Activated CD8-positive, alpha-beta memory T cell treated with anti-CD3 and anti-CD28 coated beads for 24 hours (primary cell): ENCODE results near the gene CYP2A7.
A peak's percentile ranks its signal among the peaks of the same experiment; 100 is the strongest.
"Not testable (repeated sequence)": the region's sequence is repeated elsewhere in the genome, so short reads cannot be mapped to it uniquely, and the experiment has no call there.

Experiments used
- DNase-seq: peaks from one replicate; pipeline ENCODE4 v3.0.0-alpha.2; 2020

Gene CYP2A7

GRCh38 chr19:40896843-40897789 lies 15.1 kb upstream of the CYP2A7 start:
- not testable (repeated sequence) for DNase-seq

DNA sequence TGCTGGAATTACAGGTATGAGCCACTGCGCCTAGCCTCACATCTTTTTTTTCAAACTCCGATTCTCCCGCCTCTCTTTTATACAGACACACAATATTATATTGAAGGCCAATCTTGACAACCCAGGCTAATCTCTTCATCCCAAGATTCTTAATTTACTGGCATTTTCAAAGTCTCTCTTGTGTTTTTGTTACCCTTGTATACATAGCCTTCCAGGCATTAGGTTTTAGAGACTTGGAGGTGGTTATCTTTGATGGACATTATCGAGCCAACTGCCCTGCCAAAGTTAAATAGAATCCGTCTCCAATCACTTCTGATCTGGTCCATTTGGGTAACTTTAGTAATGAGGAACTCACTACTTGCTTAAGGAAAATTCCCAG lies 14.4 kb upstream of the CYP2A7 start:
- DNase-seq, result no peak

GRCh38 chr19:40893112-40893511 lies 11.1 kb upstream of the CYP2A7 start:
- DNase-seq, result no peak

DNA sequence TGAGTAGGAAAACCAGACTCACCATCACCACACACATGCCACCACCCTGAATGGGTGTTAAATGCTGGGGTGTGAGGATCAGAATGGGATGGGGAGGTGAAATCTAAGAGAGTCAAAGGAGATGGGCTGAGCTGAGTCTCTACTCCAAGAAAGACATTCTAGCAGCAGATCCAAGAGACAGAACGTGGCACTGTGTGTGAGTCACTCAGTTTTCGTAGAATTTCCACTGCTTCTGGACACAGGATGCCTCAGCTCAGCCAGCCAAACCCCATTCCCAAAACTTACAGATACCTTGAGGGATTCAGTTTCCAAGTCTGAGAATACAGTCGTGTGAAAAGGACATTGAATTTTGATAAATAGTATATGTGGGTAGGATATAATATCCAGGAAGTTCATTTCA lies 7.3 kb upstream of the CYP2A7 start:
- no peak for DNase-seq

DNA sequence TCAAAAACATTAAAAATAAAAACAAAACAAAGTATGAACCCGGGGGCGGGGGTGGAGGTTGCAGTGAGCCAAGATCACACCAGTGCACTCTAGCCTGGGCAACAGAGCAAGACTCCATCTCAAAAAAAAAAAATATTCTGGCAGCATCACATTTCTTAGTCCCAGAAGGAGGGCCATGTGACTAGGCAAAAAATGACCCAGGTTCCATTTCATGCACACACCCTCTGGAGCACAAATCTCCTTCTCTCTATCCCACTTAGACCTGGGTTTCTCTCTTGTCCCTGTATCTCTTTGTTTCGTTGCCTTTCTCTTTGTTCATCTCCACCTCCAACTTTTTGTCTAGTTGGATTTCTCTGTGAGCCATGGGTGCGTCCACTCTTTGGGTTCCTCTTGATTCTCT lies 6.2 kb upstream of the CYP2A7 start:
- no peak for DNase-seq

DNA sequence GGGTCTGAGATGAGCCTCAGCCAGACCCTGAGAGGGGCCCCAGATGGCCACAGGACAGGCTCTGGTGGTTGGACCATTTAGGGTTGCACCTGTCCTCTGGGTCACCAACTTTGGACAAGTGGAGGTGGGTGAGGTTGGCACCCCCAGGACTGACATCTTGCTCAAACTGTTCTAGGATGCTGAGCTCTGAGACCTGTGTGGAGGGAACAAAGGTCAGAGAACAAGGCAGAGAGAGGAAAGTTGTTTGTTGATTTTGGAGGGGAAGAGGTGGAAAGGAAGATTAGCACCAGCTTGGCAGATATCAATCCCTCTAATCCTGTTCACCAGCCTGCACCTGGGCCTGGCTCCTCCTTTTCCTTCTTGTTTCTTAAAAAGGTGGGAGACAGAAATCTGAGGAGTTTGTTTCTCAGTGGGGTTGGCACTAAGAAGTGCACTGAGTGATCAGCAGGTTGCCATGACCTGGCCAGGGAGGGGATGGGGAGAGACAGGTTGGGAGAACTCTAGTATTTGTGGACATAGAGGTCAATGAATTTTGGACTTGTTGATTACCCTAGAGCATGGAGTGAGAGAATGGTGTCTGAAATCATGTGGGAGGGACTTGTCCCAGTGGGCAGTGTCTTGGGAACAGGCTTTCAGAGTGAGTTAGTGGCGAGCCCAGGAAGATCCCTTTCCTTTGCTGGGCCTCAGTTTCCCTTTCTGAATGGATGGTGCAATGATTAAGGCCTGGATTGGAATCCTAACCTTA lies 2.3 kb upstream of the CYP2A7 start:
- DNase-seq, result not testable (repeated sequence)

GRCh38 chr19:40879349-40879748 lies 2.7 kb downstream of the CYP2A7 start:
- DNase-seq, result not testable (repeated sequence)

GRCh38 chr19:40875526-40875951 lies 6.5 kb downstream of the CYP2A7 start:
- peak; percentile 94 for DNase-seq

GRCh38 chr19:40874874-40875273 lies 7.2 kb downstream of the CYP2A7 start:
- not testable (repeated sequence) for DNase-seq

- not testable (repeated sequence) for DNase-seq
Observed at GRCh38 chr19:40873873-40874272, 8.2 kb downstream of the CYP2A7 start.

DNA sequence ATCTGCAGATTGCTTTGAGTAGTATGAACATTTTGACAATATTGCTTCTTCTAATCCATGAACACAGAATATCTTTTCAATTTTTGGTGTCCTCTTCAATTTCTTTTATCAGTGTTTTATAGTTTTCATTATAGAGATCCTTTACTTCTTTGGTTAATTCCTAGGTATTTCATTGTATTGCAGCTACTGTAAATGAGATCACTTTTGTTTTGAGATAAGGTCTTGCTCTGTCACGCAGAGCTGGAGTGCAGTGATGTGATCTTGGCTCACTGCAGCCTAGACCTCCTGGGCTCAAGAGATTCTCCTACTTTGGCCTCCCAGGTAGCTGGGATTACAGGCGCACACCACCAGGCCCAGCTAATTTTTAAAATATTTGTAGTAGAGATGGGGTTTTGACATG lies 9.8 kb downstream of the CYP2A7 start:
- no peak for DNase-seq

GRCh38 chr19:40867701-40868100 lies 14.3 kb downstream of the CYP2A7 start:
- DNase-seq, result no peak

DNA sequence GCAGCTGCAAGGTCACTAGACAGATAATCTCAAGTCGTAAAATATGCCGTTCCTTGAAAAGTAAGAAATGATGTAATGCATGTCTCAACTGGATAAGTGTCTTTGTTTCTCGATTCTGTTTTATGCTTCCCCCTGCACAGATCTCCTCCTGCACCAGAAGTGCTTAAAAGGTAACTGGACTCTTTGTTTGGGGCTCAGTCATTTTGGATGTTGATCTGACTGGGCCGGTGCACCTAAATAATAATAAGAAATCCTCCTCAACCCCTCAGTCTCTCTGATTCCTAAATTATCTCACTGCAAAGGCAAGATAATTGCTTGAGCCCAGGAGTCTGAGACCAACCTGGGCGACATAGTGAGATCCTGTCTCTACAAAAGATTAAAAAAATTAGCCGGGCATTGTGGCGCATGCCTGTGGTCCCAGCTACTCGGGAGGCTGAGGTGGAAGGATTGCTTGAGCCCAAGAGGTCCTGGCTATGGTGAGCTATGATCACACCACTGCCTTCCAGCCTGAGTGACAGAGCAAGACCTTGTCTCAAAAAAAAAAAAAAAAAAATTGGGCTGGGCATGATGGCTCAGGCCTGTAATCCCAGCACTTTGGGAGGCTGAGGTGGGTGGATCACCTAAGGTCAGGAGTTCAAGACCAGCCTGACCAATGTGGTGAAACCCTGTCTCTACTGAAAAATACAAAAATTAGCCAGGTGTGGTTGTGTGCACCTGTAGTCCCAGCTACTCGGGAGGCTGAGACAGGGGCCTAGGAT lies 17.1 kb downstream of the CYP2A7 start:
- DNase-seq, result not testable (repeated sequence)

DNA sequence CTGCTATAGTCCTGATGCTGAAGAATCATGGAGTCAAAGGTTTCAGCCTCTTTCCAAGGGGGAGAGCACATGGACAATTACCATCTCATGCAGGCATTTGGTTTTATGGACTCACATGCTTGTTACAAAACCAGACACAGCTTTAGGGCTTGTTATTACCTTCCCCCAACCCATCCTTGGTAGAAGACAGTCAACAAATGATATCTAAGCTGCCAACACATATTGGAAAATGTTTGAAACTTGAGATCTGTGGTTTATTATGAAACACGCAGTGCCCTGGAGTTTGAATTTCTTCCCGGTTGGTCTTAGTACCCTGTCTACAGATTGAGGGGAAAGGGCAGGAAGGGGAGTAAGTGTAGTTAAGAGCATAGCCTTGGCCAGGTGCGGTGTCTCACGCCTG lies 19.2 kb downstream of the CYP2A7 start:
- no peak for DNase-seq

DNA sequence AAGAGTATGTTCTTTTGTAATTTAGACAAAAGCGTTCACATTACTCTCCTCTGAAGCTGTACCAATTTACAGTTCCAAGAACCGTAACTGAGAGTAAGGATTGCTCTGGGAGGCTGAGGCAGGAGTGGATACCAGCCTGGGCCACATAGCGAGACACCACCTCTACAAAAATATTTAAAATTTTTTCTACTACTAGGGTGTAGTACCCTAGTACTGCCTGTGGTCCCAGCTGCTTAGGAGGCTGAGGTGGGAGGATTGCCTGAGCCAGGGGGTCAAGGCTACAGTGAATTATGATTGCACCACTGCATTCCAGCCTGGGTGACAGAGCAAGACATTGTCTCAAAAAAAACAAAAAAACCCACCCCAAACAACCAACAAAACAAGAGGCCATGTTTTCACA lies 19.7 kb downstream of the CYP2A7 start:
- DNase-seq, result no peak

DNA sequence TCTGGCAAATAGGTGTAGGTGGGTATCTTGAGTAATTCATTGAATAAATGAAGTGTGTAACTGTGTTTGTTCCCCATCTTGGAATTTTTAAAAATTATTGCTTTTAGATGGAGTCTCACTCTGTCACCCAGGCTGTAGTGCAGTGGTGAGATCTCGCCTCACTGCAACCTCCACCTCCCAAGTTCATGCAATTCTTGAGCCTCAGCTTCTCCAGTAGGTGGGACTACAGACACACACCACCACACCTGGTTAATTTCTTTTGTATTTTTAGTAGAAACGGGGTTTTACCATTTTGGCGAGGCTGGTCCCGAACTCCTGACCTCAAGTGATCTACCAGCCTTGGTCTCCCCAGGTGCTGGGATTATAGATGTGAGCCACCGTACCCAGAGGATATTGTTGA lies 23.9 kb downstream of the CYP2A7 start:
- DNase-seq, result no peak

DNA sequence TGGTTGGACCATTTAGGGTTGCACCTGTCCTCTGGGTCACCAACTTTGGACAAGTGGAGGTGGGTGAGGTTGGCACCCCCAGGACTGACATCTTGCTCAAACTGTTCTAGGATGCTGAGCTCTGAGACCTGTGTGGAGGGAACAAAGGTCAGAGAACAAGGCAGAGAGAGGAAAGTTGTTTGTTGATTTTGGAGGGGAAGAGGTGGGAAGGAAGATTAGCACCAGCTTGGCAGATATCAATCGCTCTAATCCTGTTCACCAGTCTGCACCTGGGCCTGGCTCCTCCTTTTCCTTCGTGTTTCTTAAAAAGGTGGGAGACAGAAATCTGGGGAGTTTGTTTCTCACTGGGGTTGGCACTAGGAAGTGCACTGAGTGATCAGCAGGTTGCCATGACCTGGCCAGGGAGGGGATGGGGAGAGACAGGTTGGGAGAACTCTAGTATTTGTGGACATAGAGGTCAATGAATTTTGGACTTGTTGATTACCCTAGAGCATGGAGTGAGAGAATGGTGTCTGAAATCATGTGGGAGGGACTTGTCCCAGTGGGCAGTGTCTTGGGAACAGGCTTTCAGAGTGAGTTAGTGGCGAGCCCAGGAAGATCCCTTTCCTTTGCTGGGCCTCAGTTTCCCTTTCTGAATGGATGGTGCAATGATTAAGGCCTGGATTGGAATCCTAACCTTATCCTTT lies 29.4 kb downstream of the CYP2A7 start:
- not testable (repeated sequence) for DNase-seq

DNA sequence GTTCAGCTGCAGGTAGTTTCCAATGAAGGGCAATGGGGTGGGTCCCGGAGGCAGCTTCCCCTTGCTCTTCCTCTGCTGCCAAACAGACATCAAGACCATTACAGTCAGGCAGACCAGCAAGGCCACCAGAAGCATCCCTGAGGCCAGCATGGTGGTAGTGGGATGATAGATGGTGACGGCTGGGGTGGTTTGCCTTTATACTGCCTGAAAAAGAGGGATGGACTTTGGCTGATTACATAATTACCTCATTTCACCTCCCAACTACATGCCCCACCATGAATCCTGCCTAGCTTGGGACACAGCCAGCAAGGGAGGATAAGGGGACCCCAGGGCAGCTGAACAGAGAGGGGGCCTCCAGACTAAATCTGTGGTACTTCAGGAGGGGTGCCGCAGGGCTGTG lies 31.8 kb downstream of the CYP2A7 start, which contains the start of gene CYP2A6:
CYP2A6 (minus strand) TSS at position 171 of the 400 bp plus-strand sequence; CDS start at position 150, 21 bp downstream.
- not testable (repeated sequence) for DNase-seq

DNA sequence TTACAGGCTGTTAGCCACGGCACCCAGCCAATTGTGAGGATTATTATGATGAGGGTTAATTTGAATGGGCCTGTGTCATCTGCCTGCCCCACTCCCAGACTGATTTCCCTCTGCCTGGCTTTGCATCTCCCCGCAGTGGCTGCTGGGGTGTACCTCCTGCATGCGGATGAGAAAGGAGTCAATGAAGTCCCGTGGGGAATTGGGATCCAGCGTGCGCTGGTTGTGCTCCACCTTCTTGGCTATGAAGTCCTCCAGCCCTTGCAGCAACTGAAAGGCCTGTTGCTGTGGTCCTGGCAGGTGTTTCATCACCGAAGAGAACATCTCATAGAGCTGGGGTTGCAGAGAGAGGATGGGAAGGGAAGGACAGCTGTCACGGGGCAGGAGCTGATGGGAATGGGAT lies 35.3 kb downstream of the CYP2A7 start:
- not testable (repeated sequence) for DNase-seq

GRCh38 chr19:40843653-40844052 lies 38.4 kb downstream of the CYP2A7 start:
- peak; percentile 91 for DNase-seq

DNA sequence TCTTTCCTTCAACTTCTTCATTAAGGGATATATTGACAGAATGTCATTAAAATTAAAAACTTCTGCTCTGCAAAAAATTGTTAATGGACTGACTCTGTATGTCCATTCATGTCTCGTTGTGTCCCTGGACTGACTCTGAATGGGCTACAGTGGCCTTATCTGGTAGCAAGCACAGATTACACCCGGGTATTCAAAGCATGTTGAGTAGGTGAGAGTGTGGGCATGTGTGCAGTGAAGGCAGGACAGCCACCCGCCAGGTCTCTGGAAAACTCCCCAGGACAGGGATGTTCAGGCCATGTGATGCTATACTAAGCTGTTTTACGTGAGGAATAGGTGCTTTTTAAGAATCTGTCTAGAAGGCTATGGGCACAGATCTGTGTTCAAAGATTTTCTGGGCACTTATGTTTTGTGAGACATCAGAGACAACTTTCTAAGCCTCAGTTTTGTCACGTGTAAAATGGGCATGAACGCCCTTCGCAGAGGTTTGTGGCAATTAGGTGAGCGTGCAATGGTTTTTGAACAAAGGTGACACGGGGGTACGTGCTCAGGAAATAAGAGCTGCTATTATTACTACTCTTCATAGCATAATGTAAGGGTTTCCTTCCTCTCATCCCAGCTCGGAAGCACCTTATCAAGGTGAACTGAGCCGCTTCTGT lies 38.9 kb downstream of the CYP2A7 start:
- not testable (repeated sequence) for DNase-seq

DNA sequence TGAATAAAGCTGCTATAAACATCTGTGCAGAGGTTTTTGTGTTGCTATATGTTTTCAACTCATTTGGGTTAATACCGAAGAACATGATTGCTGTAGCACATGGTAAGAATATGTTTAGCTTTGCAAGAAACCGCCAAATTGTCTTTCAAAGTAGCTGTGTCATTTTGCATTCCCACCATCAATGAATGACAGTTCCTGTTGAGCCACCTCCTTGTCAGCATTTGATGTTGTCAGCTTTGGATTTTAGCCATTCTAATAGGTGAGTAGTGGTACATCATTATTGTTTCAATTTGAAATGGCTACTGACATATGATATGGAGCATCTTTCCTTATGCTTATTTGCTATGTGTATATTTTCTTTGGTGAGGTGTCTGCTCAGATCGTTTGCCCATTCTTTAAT lies 40.0 kb downstream of the CYP2A7 start:
- DNase-seq, result not testable (repeated sequence)
